HG03432 (cell line): ENCODE results near the gene COX7A2.

ENCODE experiments used
- ATAC-seq: cut with Tn5 transposase; IDR thresholded peaks from one replicate; pipeline ENCODE4 v1.9.1; 2021; ENCODE audit warnings: mild to moderate bottlenecking, moderate library complexity; ENCODE audit not compliant: unreplicated experiment

Gene COX7A2

DNA sequence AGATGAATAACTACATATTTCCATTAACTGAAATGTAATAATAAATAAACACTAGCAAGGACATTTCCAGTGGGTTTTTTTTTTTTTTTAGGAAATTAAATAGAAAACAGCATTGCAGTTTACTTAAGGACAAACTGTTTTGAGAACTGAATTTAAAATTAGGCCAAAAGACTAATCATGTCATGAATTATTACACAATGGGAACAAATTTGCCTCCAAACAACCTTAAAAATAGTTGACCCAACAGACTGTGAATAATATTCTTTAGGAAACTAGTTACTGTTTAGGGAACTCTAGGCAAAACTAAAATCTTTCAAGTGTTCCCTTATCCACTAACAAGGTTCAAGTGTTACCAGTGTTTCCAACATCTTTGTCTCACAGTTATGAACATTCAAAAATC lies 21.3 kb downstream of the COX7A2 start:
- no peak for ATAC-seq

GRCh38 chr6:75221116-75221515 lies 22.5 kb downstream of the COX7A2 start:
- ATAC-seq = no peak

GRCh38 chr6:75220357-75220756 lies 23.2 kb downstream of the COX7A2 start:
- no peak for ATAC-seq

- no peak for ATAC-seq
Observed at GRCh38 chr6:75219263-75219662, 24.3 kb downstream of the COX7A2 start.

DNA sequence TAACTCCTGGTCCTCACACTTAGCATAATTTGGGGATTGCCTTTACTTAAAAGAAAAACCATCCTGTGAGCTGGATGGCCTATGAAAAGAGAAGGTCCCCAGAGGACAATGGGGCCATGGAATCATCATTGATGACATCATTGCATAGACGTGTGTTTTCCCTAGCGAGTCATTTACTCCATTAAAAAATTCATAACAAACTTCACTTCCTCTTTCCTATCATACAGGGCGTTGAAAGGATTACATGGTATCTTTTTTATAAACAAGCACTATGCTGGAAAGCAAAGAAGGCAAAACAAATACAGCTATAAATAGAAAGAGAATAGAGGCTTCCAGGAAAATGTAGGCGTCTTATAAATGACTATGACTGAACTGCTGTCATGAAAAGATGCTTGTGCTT lies 26.4 kb downstream of the COX7A2 start:
- ATAC-seq = no peak

DNA sequence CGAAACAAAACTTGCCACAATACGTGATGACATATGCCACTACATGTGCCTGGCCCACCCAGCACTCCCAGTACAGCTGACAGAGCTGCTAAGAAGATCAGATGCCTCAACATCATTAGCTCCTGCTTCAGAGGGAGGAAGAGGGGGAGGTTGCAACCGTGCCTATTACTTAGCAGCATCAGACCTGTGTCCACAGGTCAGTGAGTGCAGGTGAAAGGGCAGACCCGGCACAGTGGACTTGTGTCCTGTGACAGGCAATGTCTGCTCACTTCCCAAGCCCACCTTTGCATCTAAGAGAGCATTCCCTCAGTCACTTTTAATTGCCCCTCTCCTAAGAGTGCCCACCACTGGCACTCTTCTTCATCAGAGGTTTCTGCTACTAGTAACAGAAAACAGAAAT lies 28.3 kb downstream of the COX7A2 start:
- no peak for ATAC-seq

DNA sequence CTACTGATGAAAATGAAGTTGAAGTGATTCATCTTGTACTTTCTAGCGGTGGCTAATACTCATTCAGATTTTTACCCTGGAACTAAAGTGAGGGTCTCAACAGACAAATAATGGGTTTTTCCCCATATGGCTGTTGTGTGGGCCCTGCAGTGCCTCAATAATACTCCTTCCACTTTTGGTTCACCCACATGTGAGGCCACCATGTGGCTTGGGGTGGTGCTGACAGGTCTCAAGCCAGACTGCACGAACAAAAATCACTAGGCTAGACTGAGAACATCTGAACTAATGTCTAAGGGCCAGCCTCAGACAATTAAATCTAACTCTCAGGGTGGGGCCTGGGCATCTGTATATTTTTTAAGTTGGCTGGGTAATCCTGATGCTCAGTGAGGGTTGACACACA lies 29.9 kb downstream of the COX7A2 start:
- peak; percentile 40 for ATAC-seq

GRCh38 chr6:75213112-75213511 lies 30.5 kb downstream of the COX7A2 start:
- no peak for ATAC-seq

- no peak for ATAC-seq
Observed at GRCh38 chr6:75211920-75212590, 31.5 kb downstream of the COX7A2 start.

DNA sequence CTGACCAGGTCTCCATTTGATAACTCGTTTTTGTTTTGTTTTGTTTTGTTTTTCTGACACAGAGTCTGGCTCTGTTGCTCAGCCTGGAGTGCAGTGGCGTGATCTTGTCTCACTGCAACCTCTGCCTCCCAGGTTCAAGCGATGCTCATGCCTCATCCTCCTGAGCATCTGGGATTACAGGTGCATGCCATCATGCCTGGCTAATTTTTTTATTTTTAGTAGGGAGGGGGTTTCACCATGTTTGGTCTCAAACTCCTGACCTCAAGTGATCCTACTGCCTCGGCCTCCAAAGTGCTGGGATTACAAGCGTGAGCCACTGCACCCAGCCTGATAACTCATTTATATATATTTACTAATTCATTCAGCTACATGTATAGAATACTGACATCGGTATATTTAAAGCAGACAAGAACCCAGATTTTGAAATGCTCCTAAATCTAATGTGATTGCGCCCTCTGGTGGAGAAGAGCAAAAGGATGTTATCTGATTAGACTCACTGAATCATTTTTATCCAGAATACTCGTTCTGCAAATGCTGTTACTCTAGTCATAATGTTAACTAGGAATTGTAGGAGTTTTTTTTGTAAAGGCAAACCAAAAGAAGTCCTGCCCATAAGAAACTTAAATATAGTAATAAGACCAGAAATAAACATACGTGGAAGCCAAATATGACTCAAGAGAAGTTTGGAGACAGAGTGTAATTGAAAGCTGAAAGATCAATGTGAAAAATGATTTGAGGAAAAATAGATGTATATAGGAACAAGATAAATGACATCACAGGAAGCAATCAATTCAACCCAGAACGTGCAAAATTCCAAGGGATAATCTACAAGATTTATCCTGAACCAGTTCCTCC lies 32.5 kb downstream of the COX7A2 start:
- ATAC-seq = no peak

- ATAC-seq = no peak
Observed at GRCh38 chr6:75209184-75209723, 34.3 kb downstream of the COX7A2 start.

- peak; percentile 79 for ATAC-seq
Observed at GRCh38 chr6:75208298-75209183, 35.1 kb downstream of the COX7A2 start.

GRCh38 chr6:75206576-75207342 lies 36.8 kb downstream of the COX7A2 start:
- no peak for ATAC-seq

DNA sequence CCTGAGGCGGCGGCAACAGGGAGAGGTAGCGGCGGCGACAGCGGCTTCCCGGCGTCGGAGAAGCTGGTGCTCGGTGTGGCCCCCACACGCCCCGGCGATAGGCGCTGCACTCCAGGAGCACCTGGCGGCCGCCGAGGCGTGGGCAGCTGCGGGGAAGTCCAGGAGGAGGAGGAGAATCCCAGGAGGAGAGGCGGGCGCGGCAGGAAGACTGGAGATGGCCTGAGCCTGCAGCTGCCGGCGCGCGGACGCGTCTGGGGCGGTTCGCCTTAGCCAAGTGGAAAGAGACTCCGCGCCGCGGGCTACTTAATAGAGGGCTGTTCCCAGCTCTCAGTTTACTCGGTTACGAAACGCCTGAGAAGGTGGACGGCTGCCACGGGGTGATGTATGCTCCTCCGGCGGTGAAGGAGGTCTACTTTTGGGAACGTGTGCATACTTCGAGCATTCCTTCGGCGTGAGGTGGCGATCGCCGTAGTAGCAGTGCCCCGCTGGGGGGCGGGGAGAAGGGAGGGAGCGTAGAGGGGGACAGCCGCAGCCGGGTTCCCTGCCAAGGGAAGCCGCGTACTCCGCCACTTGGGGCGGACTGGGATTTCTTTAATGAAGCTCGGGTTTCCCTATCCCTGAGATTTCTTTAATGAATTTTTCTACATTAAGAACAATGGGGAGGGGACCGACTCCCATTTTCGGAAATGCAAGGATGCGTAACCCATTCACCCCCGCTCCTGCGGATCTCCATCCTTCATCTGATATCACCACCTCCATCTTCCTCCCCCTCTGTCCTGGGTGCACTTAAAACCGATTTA lies 37.6 kb downstream of the COX7A2 start, which contains the start of gene COL12A1:
TSS of gene COL12A1 (minus strand) at position 278 of the 800 bp plus-strand sequence. CDS start 3,261 bp downstream, outside the sequence.
- ATAC-seq = no peak

DNA sequence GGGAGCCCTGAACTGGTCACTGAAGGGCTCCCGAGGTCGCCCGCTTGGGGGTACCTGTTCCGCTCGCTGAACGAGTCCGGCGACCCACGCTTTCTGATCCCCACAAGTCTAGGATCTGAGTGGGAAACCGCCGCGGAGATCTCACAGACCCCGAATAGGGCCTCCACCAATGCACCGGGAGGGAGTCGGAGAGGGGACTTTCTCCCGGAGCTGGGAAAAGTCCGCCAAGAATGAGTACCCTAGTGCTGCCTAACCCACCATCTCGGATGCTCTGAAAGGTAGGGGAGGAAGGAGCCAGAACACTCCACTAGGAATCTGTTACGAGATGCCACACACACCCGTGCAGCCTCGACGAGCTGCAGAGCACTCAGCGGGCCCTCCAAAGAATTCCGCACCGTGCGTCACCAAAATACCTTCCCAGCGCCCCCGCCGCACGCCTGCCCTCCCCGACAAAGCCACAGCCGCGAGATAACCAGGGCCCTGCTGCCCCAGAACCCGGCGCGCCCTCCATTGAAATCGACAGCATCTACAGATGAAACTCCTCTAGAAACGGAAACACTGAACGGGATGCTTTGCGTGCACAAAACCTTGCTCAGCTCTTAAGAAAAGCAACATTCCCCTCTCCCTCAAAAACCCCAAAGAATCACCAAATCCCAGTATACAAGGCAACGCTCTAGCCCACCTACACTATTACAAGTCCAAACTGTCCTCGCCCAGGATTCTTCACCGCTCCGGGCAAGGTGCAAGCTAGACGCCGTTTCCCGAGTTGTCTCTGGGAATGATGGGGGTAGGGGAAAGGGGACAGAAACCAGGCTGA lies 38.4 kb downstream of the COX7A2 start:
- no peak for ATAC-seq

GRCh38 chr6:75204217-75204958 lies 39.2 kb downstream of the COX7A2 start:
- ATAC-seq = no peak

- ATAC-seq = no peak
Observed at GRCh38 chr6:75203721-75204120, 39.9 kb downstream of the COX7A2 start.

DNA sequence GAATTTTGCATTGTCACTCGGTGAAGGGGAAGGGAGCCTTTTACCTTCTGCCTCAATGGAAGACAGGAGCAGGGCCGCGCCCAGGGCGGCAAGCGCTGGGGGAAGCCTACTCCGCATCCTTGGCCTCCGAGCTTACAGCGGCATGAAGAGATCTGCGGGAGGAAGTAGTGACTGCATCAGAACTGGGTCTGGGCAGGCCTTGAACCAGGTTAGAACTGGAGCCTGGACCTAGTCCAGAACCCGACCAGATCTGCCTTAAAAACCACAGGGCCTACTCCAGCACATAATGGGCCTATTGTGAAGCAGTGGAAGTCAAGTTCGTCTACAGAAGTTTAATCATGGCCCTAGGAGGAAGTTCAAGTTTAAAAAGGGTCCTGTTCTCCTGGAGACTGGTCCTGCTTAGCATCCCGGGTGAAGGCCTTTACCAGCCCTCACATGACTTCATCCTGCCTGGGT lies 40.9 kb downstream of the COX7A2 start:
- no peak for ATAC-seq
